B cell (primary cell): Measurements from ENCODE around the gene RAB28. TPM values are rescaled to one million over a fixed set of nuclear protein-coding genes. Genes with fewer than 3 reads are reported as not detected.
A peak's percentile ranks its signal among the peaks of the same experiment; 100 is the strongest.

Experiments
- ATAC-seq: fragments of 200-7000 bp; cut with Tn5 transposase; one replicate; pipeline ENCODE4 v1.10.0; 2021; ENCODE audit warnings: low read depth, mild to moderate bottlenecking, moderate number of reproducible peaks, moderate library complexity
- CTCF ChIA-PET: fragments of 350-600 bp; sonication (Branson Sonifier 250); formaldehyde crosslinking; loops from one replicate; lab custom pipeline; 2021; ENCODE audit warnings: antibody characterized with exemption, inconsistent platforms; lab: Charles Lee
- POLR2A ChIA-PET: fragments of 350-600 bp; sonication (Branson Sonifier 250); formaldehyde crosslinking; loops from one replicate; lab custom pipeline; 2021; ENCODE audit warnings: antibody characterized with exemption; lab: Charles Lee
- DNase-seq: peaks from one replicate; pipeline ENCODE4 v3.0.0; 2013
- H2AFZ ChIP-seq: 2 replicates; pipeline ENCODE4 v1.6.1; 2012; ENCODE audit warnings: mild to moderate bottlenecking, low read depth, low read length; ENCODE audit not compliant: insufficient read depth, poor library complexity, severe bottlenecking
- H3K27ac ChIP-seq, 2 donors: 1 replicate in 1 of 2; 2 replicates in 1 of 2; pipeline ENCODE4 v1.5.1; 2012 to 2013; ENCODE audit warnings: low read length in 2 of 2, mild to moderate bottlenecking in 2 of 2, moderate library complexity in 1 of 2
- H3K27me3 ChIP-seq, 4 experiments: fragments of 200-600 bp in 1 of 4; sonication (generic) in 1 of 4; replicated peaks in 1 of 4; 1 replicate in 2 of 4; 2 replicates in 2 of 4; pipeline versions ENCODE4 v1.6.1 to v1.7.0; 2013 to 2016; ENCODE audit warnings: low read length in 3 of 4, mild to moderate bottlenecking in 2 of 4, mixed read lengths in 1 of 4, moderate library complexity in 1 of 4; ENCODE audit not compliant: insufficient read depth in 4 of 4, control insufficient read depth in 3 of 4; ENCODE audit errors: control extremely low read depth in 1 of 4
- H3K36me3 ChIP-seq, 2 experiments: replicated peaks in 1 of 2; 1 replicate in 1 of 2; 2 replicates in 1 of 2; pipeline versions ENCODE4 v1.6.1 to v1.7.1; 2013; ENCODE audit warnings: low read length in 1 of 2; ENCODE audit not compliant: insufficient read depth in 2 of 2, control insufficient read depth in 1 of 2; ENCODE audit errors: control extremely low read depth in 1 of 2, extremely low read depth in 1 of 2
- H3K4me1 ChIP-seq, 2 donors: fragments of 200-600 bp in 1 of 2; sonication (generic) in 1 of 2; 1 replicate in 1 of 2; 2 replicates in 1 of 2; pipeline versions ENCODE4 v1.5.1 to v1.6.1; 2013 to 2017; ENCODE audit warnings: low read length in 2 of 2; ENCODE audit not compliant: control insufficient read depth in 2 of 2, insufficient read depth in 2 of 2
- H3K4me2 ChIP-seq: replicated peaks from 2 replicates; pipeline ENCODE3; 2012; ENCODE audit warnings: mild to moderate bottlenecking, low read depth, low read length; ENCODE audit not compliant: poor library complexity, severe bottlenecking
- H3K4me3 ChIP-seq, 5 experiments: fragments of 200-600 bp in 1 of 5; sonication (generic) in 1 of 5; 1 replicate in 3 of 5; 2 replicates in 2 of 5; pipeline versions ENCODE4 v1.5.1 to v1.7.0; 2011 to 2016; ENCODE audit warnings: low read length in 4 of 5, mild to moderate bottlenecking in 4 of 5, low read depth in 2 of 5, control low read depth in 1 of 5, moderate library complexity in 1 of 5; ENCODE audit not compliant: insufficient read depth in 1 of 5; ENCODE audit errors: control extremely low read depth in 1 of 5, extremely low read depth in 1 of 5
- H3K79me2 ChIP-seq: fragments of 200-600 bp; sonication (generic); one replicate; pipeline ENCODE4 v1.6.0; 2016; ENCODE audit warnings: low read length; ENCODE audit not compliant: control insufficient read depth, insufficient read depth
- H3K9ac ChIP-seq: fragments of 200-600 bp; sonication (generic); 2 replicates; pipeline ENCODE4 v1.6.1; 2017; ENCODE audit warnings: mild to moderate bottlenecking, low read length, moderate library complexity
- H3K9me3 ChIP-seq, 3 donors: one replicate each; pipeline versions ENCODE4 v1.6.1 to v1.7.1; 2013; ENCODE audit warnings: low read length in 2 of 3; ENCODE audit not compliant: control insufficient read depth in 2 of 3, insufficient read depth in 1 of 3; ENCODE audit errors: control extremely low read depth in 1 of 3
- H4K20me1 ChIP-seq: 2 replicates; pipeline ENCODE4 v1.6.0; 2012; ENCODE audit warnings: mild to moderate bottlenecking, low read length; ENCODE audit not compliant: insufficient read depth, control insufficient read depth, poor library complexity, severe bottlenecking
- H3K27ac Mint-ChIP-seq: one replicate; pipeline ENCODE4 v1.8.0; 2021; ENCODE audit warnings: mixed read lengths
- H3K27me3 Mint-ChIP-seq: one replicate; pipeline ENCODE4 v1.8.0; 2021; ENCODE audit warnings: mixed read lengths
- H3K4me1 Mint-ChIP-seq: one replicate; pipeline ENCODE4 v1.8.0; 2021; ENCODE audit warnings: mixed read lengths
- H3K4me3 Mint-ChIP-seq: one replicate; pipeline ENCODE4 v1.8.0; 2021; ENCODE audit warnings: mixed read lengths
- H3K9me3 Mint-ChIP-seq: one replicate; pipeline ENCODE4 v1.8.0; 2022; ENCODE audit warnings: mixed read lengths; ENCODE audit not compliant: insufficient read depth
- CTCF ChIP-seq: fragments of 200-600 bp; IDR thresholded peaks from one replicate; pipeline ENCODE4 v1.8.0; 2022; ENCODE audit warnings: antibody characterized with exemption, mild to moderate bottlenecking
- WGBS: methylation state at CpG from one replicate; pipeline ENCODE4 v1.1.5; 2013; ENCODE audit warnings: missing lambda C conversion rate; ENCODE audit not compliant: insufficient coverage; 5-methylcytosine and 5-hydroxymethylcytosine counted together
- intact Hi-C: fragments of 100-400 bp; cut with micrococcal nuclease; formaldehyde crosslinking; loops from one replicate; pipeline ENCODE4 v1.10.0; 2022
- polyA plus RNA-seq: library from polyadenylated mRNA; depleted of rRNA; stranded (reverse); fragments of >200 nt; gene quantifications from 2 replicates; pipeline ENCODE4 v1.2.3, GENCODE V29; 2012
- total RNA-seq, 2 donors: library from RNA; stranded (reverse); fragments of 120-200 nt in 1 of 2; gene quantifications; 1 replicate in 1 of 2; 2 replicates in 1 of 2; pipeline versions ENCODE4 v1.2.3 to v1.2.4, GENCODE V29; 2013 to 2022

RAB28 gene
- total and polyA plus RNA-seq, 2 donors (not counting 1 experiment from before 2014, with no cell fraction given), result 7.2 to 17.4 TPM

GRCh38 chr4:13483768-13484121 lies 395 bp downstream of the RAB28 start:
- peak; percentile 7 for ATAC-seq
- DNase-seq, result no peak

More at GRCh38 chr4:13483768-13484121, 395 bp downstream of the RAB28 start:
- H3K4me1 ChIP-seq, result peaks cover 15 to 17% of the 10 kb centered on the region in 2 donors
- H2AFZ ChIP-seq, result peak overlapping the region; percentile 93
- H3K36me3 ChIP-seq, result no peaks in the 10 kb centered on the region
- peaks cover 20% of the 10 kb centered on the region for H3K79me2 ChIP-seq
- H3K27ac ChIP-seq, result peak overlapping the region; percentile 97 to 99
- Mint-ChIP-seq H3K4me1 (peaks cover 22% of the 10 kb centered on the region), H3K9me3 (no peaks in the 10 kb centered on the region), H3K27ac (peak overlapping the region; percentile 99), H3K27me3 (peaks cover 15% of the 10 kb centered on the region), H3K4me3 (peak overlapping the region; percentile 94)
- H4K20me1 ChIP-seq, result no peaks in the 10 kb centered on the region
- H3K4me2 ChIP-seq, result peak overlapping the region; percentile 91
- CTCF ChIA-PET, result interaction anchor here (1.2 kb wide), 1 partner anchor 9 kb away, joined by 4 read pairs; no protein-coding TSS in a partner anchor
- peaks cover 0 to 13% (median 4%) of the 10 kb centered on the region in 4 experiments for H3K27me3 ChIP-seq
- H3K4me3 ChIP-seq, result peak overlapping the region; percentile 45 to 87 (median 83)
- H3K9me3 ChIP-seq, result peaks cover 0 to 2% (median 0%) of the 10 kb centered on the region in 3 donors
- no peak for TF ChIP-seq CTCF
- under 1% methylated on average over 30 of the region's 30 CpGs for WGBS
- intact Hi-C loops, result loop anchor here (1.0 to 5.0 kb wide), 2 partner anchors 66 to 129 kb away; no protein-coding TSS in a partner anchor
- H3K9ac ChIP-seq, result peak overlapping the region; percentile 92
- POLR2A ChIA-PET, result no interaction called here
